ENCODE measurements around the gene FGD5. TPM values are rescaled to one million over a fixed set of nuclear protein-coding genes. Genes with fewer than 3 reads are reported as not detected.

Gene FGD5
- total RNA-seq, 1 donor from 2014 or later = 112 TPM

DNA sequence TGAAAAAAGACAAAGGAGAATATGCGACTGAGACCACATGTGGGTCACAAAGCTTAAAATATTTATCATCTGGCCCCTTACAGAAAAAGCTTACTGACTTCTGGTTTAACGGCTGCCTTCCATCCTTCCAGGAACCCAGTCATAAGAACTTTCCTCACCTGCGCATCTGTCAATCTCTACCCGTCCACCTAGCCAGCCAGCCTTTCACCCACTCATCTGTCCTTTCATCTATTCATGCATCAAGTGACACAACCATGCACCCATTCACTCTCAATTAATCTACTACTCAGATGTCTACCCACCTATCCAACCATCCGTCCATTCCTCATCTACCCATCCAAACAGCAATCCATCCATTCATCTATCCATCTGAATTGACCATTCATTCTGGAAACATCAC is 64.5 kb downstream of the FGD5 start:
- Histone ChIP-seq H3K36me3 (peaks cover 0 to 5% of the 10 kb centered on the region in 2 donors), H3K4me1 (no peaks in the 10 kb centered on the region), H3K27me3 (no peaks in the 10 kb centered on the region), H3K9me3 (no peaks in the 10 kb centered on the region), H3K27ac (no peak overlapping the region), H3K4me3 (no peak overlapping the region)
- no peak for TF ChIP-seq CTCF (IDR thresholded peaks at IDR 0.05)
- DNase-seq (ENCODE audit: low spot score in 2 of 2) = no peak
- intact Hi-C loops (cut with DNase I) = no loop called here

GRCh38 chr3:14884665-14885064 is 65.9 kb downstream of the FGD5 start:
- H3K36me3 ChIP-seq = peaks cover 0 to 5% of the 10 kb centered on the region in 2 donors
- no peaks in the 10 kb centered on the region for H3K27me3 ChIP-seq
- no peak for TF ChIP-seq CTCF (IDR thresholded peaks at IDR 0.05)
- no peak overlapping the region for H3K4me3 ChIP-seq
- intact Hi-C loops (cut with DNase I) = no loop called here
- H3K27ac ChIP-seq = no peak overlapping the region
- H3K9me3 ChIP-seq = no peaks in the 10 kb centered on the region
- no peaks in the 10 kb centered on the region for H3K4me1 ChIP-seq
- no peak for DNase-seq (ENCODE audit: low spot score in 2 of 2)

DNA sequence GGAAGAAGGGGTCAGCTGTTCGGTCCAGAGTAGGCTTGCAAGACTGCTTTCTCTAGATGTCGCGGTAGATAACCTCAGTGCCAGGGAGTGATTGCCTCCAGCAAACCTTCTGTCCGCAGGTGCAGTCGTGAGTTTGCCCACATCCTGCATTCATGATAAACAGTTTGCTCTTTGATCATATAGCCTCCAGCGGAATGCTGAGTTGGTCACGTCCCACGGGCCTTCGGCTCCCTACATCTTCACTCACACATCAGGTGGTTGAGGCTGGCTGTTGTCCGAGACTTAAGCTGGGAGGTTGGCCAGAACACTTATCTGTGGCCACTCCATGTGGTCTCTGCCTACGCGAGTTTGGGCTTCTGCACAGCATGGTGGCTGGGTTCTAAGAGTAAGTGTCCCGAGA is 66.5 kb downstream of the FGD5 start:
- H3K4me1 ChIP-seq = no peaks in the 10 kb centered on the region
- peaks cover 0 to 5% of the 10 kb centered on the region in 2 donors for H3K36me3 ChIP-seq
- H3K9me3 ChIP-seq = no peaks in the 10 kb centered on the region
- H3K4me3 ChIP-seq = no peak overlapping the region
- H3K27me3 ChIP-seq = no peaks in the 10 kb centered on the region
- no peak for DNase-seq (ENCODE audit: low spot score in 2 of 2)
- no peak overlapping the region for H3K27ac ChIP-seq
- intact Hi-C loops (cut with DNase I) = no loop called here
- TF ChIP-seq CTCF (IDR thresholded peaks at IDR 0.05) = no peak

GRCh38 chr3:14886101-14886500 is 67.3 kb downstream of the FGD5 start:
- no peaks in the 10 kb centered on the region for H3K4me1 ChIP-seq
- H3K9me3 ChIP-seq = no peaks in the 10 kb centered on the region
- TF ChIP-seq CTCF (IDR thresholded peaks at IDR 0.05) = no peak
- H3K36me3 ChIP-seq = peaks cover 0 to 5% of the 10 kb centered on the region in 2 donors
- H3K27ac ChIP-seq = no peak overlapping the region
- H3K27me3 ChIP-seq = no peaks in the 10 kb centered on the region
- H3K4me3 ChIP-seq = no peak overlapping the region
- DNase-seq (ENCODE audit: low spot score in 2 of 2) = no peak
- intact Hi-C loops (cut with DNase I) = no loop called here

DNA sequence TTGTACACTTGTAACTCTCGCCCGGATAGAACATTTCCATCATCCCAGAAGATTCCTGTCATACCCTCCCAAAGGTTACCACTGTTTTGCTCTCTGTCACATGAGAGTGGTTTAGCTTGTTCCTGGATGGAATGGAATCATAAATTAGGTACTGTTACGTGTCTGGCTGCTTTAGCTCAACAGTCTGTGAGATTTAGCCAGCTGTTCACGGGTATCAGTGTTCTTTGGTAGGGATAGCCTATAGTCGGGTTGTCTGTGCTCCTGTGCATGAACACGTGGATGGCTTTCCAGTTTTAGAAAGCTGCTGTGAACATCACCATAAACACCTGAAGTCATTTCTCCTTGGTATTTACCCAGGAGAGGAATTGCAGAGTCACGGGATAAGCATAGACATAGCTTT is 70.4 kb downstream of the FGD5 start:
- Histone ChIP-seq H3K9me3 (no peaks in the 10 kb centered on the region), H3K4me3 (no peak overlapping the region), H3K4me1 (no peaks in the 10 kb centered on the region), H3K36me3 (no peaks in the 10 kb centered on the region), H3K27me3 (no peaks in the 10 kb centered on the region), H3K27ac (no peak overlapping the region)
- TF ChIP-seq CTCF (IDR thresholded peaks at IDR 0.05) = no peak
- DNase-seq (ENCODE audit: low spot score in 2 of 2) = no peak
- intact Hi-C loops (cut with DNase I) = no loop called here

DNA sequence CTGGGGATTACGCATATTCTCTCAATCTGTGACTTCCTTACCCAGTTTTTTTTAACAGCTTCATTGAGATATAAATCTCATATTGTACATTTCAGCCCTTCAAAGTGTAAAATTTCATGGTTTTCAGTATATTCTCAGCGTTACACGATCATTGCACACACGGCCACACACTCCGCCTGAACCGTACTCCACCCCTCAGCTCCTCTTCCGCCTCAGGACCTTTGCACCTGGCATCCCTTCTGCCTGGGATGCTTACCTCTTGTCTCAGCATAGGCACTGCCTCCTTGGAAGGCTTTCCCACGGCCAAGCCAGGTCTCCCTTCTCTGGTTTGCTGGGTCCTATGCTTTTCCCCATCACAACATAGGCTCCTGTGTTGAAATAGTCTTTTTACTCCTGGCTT is 71.2 kb downstream of the FGD5 start:
- TF ChIP-seq CTCF (IDR thresholded peaks at IDR 0.05) = no peak
- Histone ChIP-seq H3K4me3 (no peak overlapping the region), H3K27ac (no peak overlapping the region)

More for the DNA sequence above, 71.2 kb downstream of the FGD5 start:
- no peak for DNase-seq (ENCODE audit: low spot score in 2 of 2)
- H3K4me1 ChIP-seq = no peaks in the 10 kb centered on the region
- no peaks in the 10 kb centered on the region for H3K9me3 ChIP-seq
- no peaks in the 10 kb centered on the region for H3K36me3 ChIP-seq
- no peaks in the 10 kb centered on the region for H3K27me3 ChIP-seq
- intact Hi-C loops (cut with DNase I) = no loop called here

All from ascending aorta (tissue), 2 donors.